Activated naive CD4-positive, alpha-beta T cell (primary cell): ENCODE results near the gene ATE1.

ENCODE experiments used
- DNase-seq, 4 experiments: peaks; one replicate each; lab custom pipeline; 2025; lab: John Stamatoyannopoulos, UW

ATE1 gene

GRCh38 chr10:121870413-121870812 lies 57.4 kb downstream of the ATE1 start:
- no peak for DNase-seq

GRCh38 chr10:121865554-121865953 lies 62.3 kb downstream of the ATE1 start:
- no peak for DNase-seq

- no peak for DNase-seq
Measured at GRCh38 chr10:121864653-121865052, 63.2 kb downstream of the ATE1 start.

- no peak for DNase-seq
Measured at GRCh38 chr10:121864168-121864567, 63.7 kb downstream of the ATE1 start.

- no peak for DNase-seq
Measured at GRCh38 chr10:121862649-121863048, 65.2 kb downstream of the ATE1 start.

GRCh38 chr10:121862042-121862441 lies 65.8 kb downstream of the ATE1 start:
- DNase-seq = no peak

GRCh38 chr10:121860810-121861209 lies 67.0 kb downstream of the ATE1 start:
- DNase-seq = no peak

- no peak for DNase-seq
Measured at GRCh38 chr10:121854809-121855445, 72.9 kb downstream of the ATE1 start.

- DNase-seq = no peak
Measured at GRCh38 chr10:121853950-121854349, 73.9 kb downstream of the ATE1 start.

GRCh38 chr10:121851786-121852185 lies 76.0 kb downstream of the ATE1 start:
- DNase-seq = no peak

- no peak for DNase-seq
Measured at GRCh38 chr10:121848082-121848481, 79.7 kb downstream of the ATE1 start.

GRCh38 chr10:121846555-121846954 lies 81.3 kb downstream of the ATE1 start:
- DNase-seq = no peak

- DNase-seq = no peak
Measured at GRCh38 chr10:121845044-121845784, 82.6 kb downstream of the ATE1 start.

- no peak for DNase-seq
Measured at GRCh38 chr10:121844537-121844936, 83.3 kb downstream of the ATE1 start.

- DNase-seq = no peak
Measured at GRCh38 chr10:121843379-121843778, 84.5 kb downstream of the ATE1 start.

GRCh38 chr10:121841862-121842261 lies 86.0 kb downstream of the ATE1 start:
- no peak for DNase-seq

- DNase-seq = no peak
Measured at GRCh38 chr10:121838931-121839330, 88.9 kb downstream of the ATE1 start.

- DNase-seq = no peak
Measured at GRCh38 chr10:121838149-121838548, 89.7 kb downstream of the ATE1 start.

- no peak for DNase-seq
Measured at GRCh38 chr10:121836171-121836570, 91.7 kb downstream of the ATE1 start.

GRCh38 chr10:121835376-121835775 lies 92.5 kb downstream of the ATE1 start:
- no peak for DNase-seq

GRCh38 chr10:121834757-121835156 lies 93.1 kb downstream of the ATE1 start:
- DNase-seq = no peak

GRCh38 chr10:121833387-121833786 lies 94.4 kb downstream of the ATE1 start:
- DNase-seq = no peak

GRCh38 chr10:121832647-121833046 lies 95.2 kb downstream of the ATE1 start:
- DNase-seq = no peak

- DNase-seq = no peak
Measured at GRCh38 chr10:121831777-121832176, 96.1 kb downstream of the ATE1 start.
